Fibroblast of skin of abdomen (primary cell): ENCODE data around the gene SNX30.
A peak's percentile ranks its signal among the peaks of the same experiment; 100 is the strongest.

ENCODE experiments used
- DNase-seq: peaks from one replicate; pipeline ENCODE4 v3.0.0-alpha.2; 2013

The SNX30 gene

GRCh38 chr9:112890106-112891081 is 139.8 kb downstream of the SNX30 start, which contains the start of gene SLC46A2:
Gene SLC46A2, minus strand, starts transcription at chr9:112890876. Its CDS starts 195 bp downstream, at chr9:112890681.
- DNase-seq, result no peak

- DNase-seq, result no peak
Measured at GRCh38 chr9:112891521-112891920, 141.0 kb downstream of the SNX30 start.

- no peak for DNase-seq
Measured at GRCh38 chr9:112892981-112893380, 142.4 kb downstream of the SNX30 start.

- DNase-seq, result no peak
Measured at GRCh38 chr9:112894041-112894440, 143.5 kb downstream of the SNX30 start.

GRCh38 chr9:112894699-112895098 is 144.1 kb downstream of the SNX30 start:
- no peak for DNase-seq

- no peak for DNase-seq
Measured at GRCh38 chr9:112896131-112896530, 145.6 kb downstream of the SNX30 start.

GRCh38 chr9:112898872-112899311 is 148.3 kb downstream of the SNX30 start:
- DNase-seq, result no peak

- no peak for DNase-seq
Measured at GRCh38 chr9:112900488-112900887, 149.9 kb downstream of the SNX30 start.

- no peak for DNase-seq
Measured at GRCh38 chr9:112900901-112901300, 150.3 kb downstream of the SNX30 start.

GRCh38 chr9:112905084-112905483 is 154.5 kb downstream of the SNX30 start:
- DNase-seq, result no peak

GRCh38 chr9:112911736-112912135 is 161.2 kb downstream of the SNX30 start:
- no peak for DNase-seq

- DNase-seq, result no peak
Measured at GRCh38 chr9:112912636-112913035, 162.1 kb downstream of the SNX30 start.

GRCh38 chr9:112913326-112913725 is 162.8 kb downstream of the SNX30 start:
- DNase-seq, result no peak

GRCh38 chr9:112914524-112914923 is 164.0 kb downstream of the SNX30 start:
- DNase-seq, result no peak

- no peak for DNase-seq
Measured at GRCh38 chr9:112917047-112917986, 166.8 kb downstream of the SNX30 start.

GRCh38 chr9:112917987-112918362 is 167.4 kb downstream of the SNX30 start:
- DNase-seq, result no peak

- DNase-seq, result peak; percentile 17
Measured at GRCh38 chr9:112921549-112921948, 171.0 kb downstream of the SNX30 start.
